ENCODE data around the gene HID1. TPM values are rescaled to one million over a fixed set of nuclear protein-coding genes. Genes with fewer than 3 reads are reported as not detected.

Gene HID1
- total RNA-seq, 4 donors from 2014 or later, result 4.6 to 21.9 (median 10.8) TPM

GRCh38 chr17:74923538-74924249 lies 48.9 kb downstream of the HID1 start:
- Histone ChIP-seq H3K9me3 (no peaks in the 10 kb centered on the region), H3K36me3 (no peaks in the 10 kb centered on the region), H3K27me3 (peaks cover 100% of the 10 kb centered on the region), H3K4me3 (peak overlapping the region in 1 of 2 donors; percentile 44), H3K27ac (no peak overlapping the region), H3K4me1 (peaks cover 0 to 34% (median 14%) of the 10 kb centered on the region in 3 donors)
- TF ChIP-seq CTCF (IDR thresholded peaks at IDR 0.05) (peak in 3 of 4 experiments; percentile 37 to 89 (median 68)), POLR2A (IDR thresholded peaks at IDR 0.05) (no peak), POLR2AphosphoS5 (IDR thresholded peaks at IDR 0.05) (no peak), EP300 (IDR thresholded peaks at IDR 0.05) (no peak)
- 0% methylated on average over 2 of the region's 59 CpGs; no CpG with 5 or more reads in 1 of the 2 donors for WGBS, 2 donors (ENCODE audit: low coverage in 1 of 2)
- ATAC-seq, result peak; percentile 73

GRCh38 chr17:74922694-74923537 lies 49.6 kb downstream of the HID1 start, which contains the start of gene USH1G:
Gene USH1G, minus strand, starts transcription at chr17:74923255. Its CDS starts 182 bp downstream, at chr17:74923073.
- TF ChIP-seq POLR2AphosphoS5 (IDR thresholded peaks at IDR 0.05), result no peak
- no peak for TF ChIP-seq CTCF (IDR thresholded peaks at IDR 0.05)
- TF ChIP-seq EP300 (IDR thresholded peaks at IDR 0.05), result no peak
- no peak for TF ChIP-seq POLR2A (IDR thresholded peaks at IDR 0.05)
- WGBS, 2 donors (ENCODE audit: low coverage in 1 of 2), result 57% methylated on average over 1 of the region's 57 CpGs; no CpG with 5 or more reads in 1 of the 2 donors
- Histone ChIP-seq H3K4me3 (peak within 1 kb of the TSS in 1 of 2 donors; percentile 44), H3K4me1 (peaks cover 0 to 34% (median 14%) of the 10 kb centered on the region in 3 donors), H3K9me3 (no peaks in the 10 kb centered on the region), H3K27ac (no peak within 1 kb of the TSS), H3K36me3 (no peaks in the 10 kb centered on the region), H3K27me3 (peaks cover 100% of the 10 kb centered on the region)
- ATAC-seq, result peak; percentile 6

- 68 to 73% methylated on average over 5 to 6 of the region's 6 CpGs for WGBS, 2 donors (ENCODE audit: low coverage in 1 of 2)
- Histone ChIP-seq H3K4me3 (no peak overlapping the region), H3K9me3 (no peaks in the 10 kb centered on the region), H3K27ac (no peak overlapping the region), H3K27me3 (peaks cover 100% of the 10 kb centered on the region), H3K4me1 (peaks cover 0 to 34% (median 14%) of the 10 kb centered on the region in 3 donors), H3K36me3 (no peaks in the 10 kb centered on the region)
- ATAC-seq, result no peak
- TF ChIP-seq POLR2AphosphoS5 (IDR thresholded peaks at IDR 0.05), result no peak
These were observed 50.4 kb downstream of the HID1 start for GRCh38 chr17:74922172-74922571.

- no peak for TF ChIP-seq CTCF (IDR thresholded peaks at IDR 0.05)
- TF ChIP-seq POLR2AphosphoS5 (IDR thresholded peaks at IDR 0.05), result no peak
- no peak for TF ChIP-seq EP300 (IDR thresholded peaks at IDR 0.05)
- TF ChIP-seq POLR2A (IDR thresholded peaks at IDR 0.05), result no peak
- no CpG with 5 or more reads among the region's 2 CpGs for WGBS, 2 donors (ENCODE audit: low coverage in 1 of 2)
- H3K4me1 ChIP-seq, result peaks cover 0 to 34% (median 14%) of the 10 kb centered on the region in 3 donors
- H3K4me3 ChIP-seq, result no peak overlapping the region
- H3K27me3 ChIP-seq, result peaks cover 100% of the 10 kb centered on the region
- no peaks in the 10 kb centered on the region for H3K36me3 ChIP-seq
- ATAC-seq, result no peak
- H3K27ac ChIP-seq, result no peak overlapping the region
- no peaks in the 10 kb centered on the region for H3K9me3 ChIP-seq
These were observed 50.8 kb downstream of the HID1 start for GRCh38 chr17:74921769-74922168.

GRCh38 chr17:74921026-74921681 lies 51.4 kb downstream of the HID1 start:
- no peak overlapping the region for H3K27ac ChIP-seq
- no peaks in the 10 kb centered on the region for H3K36me3 ChIP-seq
- H3K4me1 ChIP-seq, result peaks cover 0 to 34% (median 14%) of the 10 kb centered on the region in 3 donors
- H3K9me3 ChIP-seq, result no peaks in the 10 kb centered on the region
- H3K4me3 ChIP-seq, result no peak overlapping the region
- ATAC-seq, result no peak
- TF ChIP-seq CTCF (IDR thresholded peaks at IDR 0.05) (no peak), POLR2A (IDR thresholded peaks at IDR 0.05) (no peak), POLR2AphosphoS5 (IDR thresholded peaks at IDR 0.05) (no peak), EP300 (IDR thresholded peaks at IDR 0.05) (no peak)
- H3K27me3 ChIP-seq, result peaks cover 100% of the 10 kb centered on the region
- 57% methylated on average over 5 of the region's 19 CpGs; no CpG with 5 or more reads in 1 of the 2 donors for WGBS, 2 donors (ENCODE audit: low coverage in 1 of 2)
